SU-DHL-6 (cell line): ENCODE data around the gene ZNF726.
"Not testable (repeated sequence)": the region's sequence is repeated elsewhere in the genome, so short reads cannot be mapped to it uniquely, and the experiment has no call there.

ENCODE experiments used
- H2AFZ ChIP-seq: fragments of 200-600 bp; sonication (generic); 2 replicates; pipeline ENCODE4 v1.6.1; 2014; ENCODE audit warnings: low read depth, mild to moderate bottlenecking, moderate library complexity, mixed read lengths, antibody characterized with exemption, low read length; ENCODE audit not compliant: severe bottlenecking
- H3F3A ChIP-seq: fragments of 200-600 bp; shearing (Covaris generic); 2 replicates; pipeline ENCODE4 v1.6.0; 2016; ENCODE audit warnings: antibody characterized with exemption, mild to moderate bottlenecking; ENCODE audit not compliant: insufficient read depth
- H3K27ac ChIP-seq: fragments of 200-600 bp; sonication (generic); 2 replicates; pipeline ENCODE4 v1.5.1; 2016; ENCODE audit warnings: low read depth, mild to moderate bottlenecking, low read length, moderate library complexity, mixed read lengths
- H3K27me3 ChIP-seq: fragments of 200-600 bp; sonication (generic), shearing (Covaris generic); 2 replicates; pipeline ENCODE4 v1.6.0; 2014; ENCODE audit warnings: mild to moderate bottlenecking, low read length
- H3K36me3 ChIP-seq: fragments of 200-600 bp; sonication (generic); 2 replicates; pipeline ENCODE4 v1.6.1; 2014; ENCODE audit warnings: mild to moderate bottlenecking, low read length, mixed read lengths
- H3K4me2 ChIP-seq: fragments of 300-600, 200-600 bp; shearing (Covaris generic), sonication (generic); 2 replicates; pipeline ENCODE4 v1.6.0; 2014; ENCODE audit warnings: low read length, low read depth, mild to moderate bottlenecking; ENCODE audit not compliant: poor library complexity, severe bottlenecking
- H3K4me3 ChIP-seq: fragments of 200-600 bp; sonication (generic); 2 replicates; pipeline ENCODE4 v1.5.1; 2014; ENCODE audit warnings: antibody characterized with exemption, low read length, mild to moderate bottlenecking, mixed read lengths; ENCODE audit not compliant: insufficient read depth, poor library complexity, severe bottlenecking
- H3K79me2 ChIP-seq: fragments of 200-600 bp; sonication (generic); 2 replicates; pipeline ENCODE4 v1.6.1; 2014; ENCODE audit warnings: mild to moderate bottlenecking, low read length, moderate library complexity; ENCODE audit not compliant: insufficient read depth
- H3K9ac ChIP-seq: fragments of 200-600 bp; sonication (generic); 2 replicates; pipeline ENCODE4 v1.7.0; 2014; ENCODE audit warnings: mild to moderate bottlenecking, low read length
- H3K9me2 ChIP-seq: fragments of 200-600 bp; sonication (generic); replicated peaks from 2 replicates; pipeline ENCODE4 v1.6.1; 2014; ENCODE audit warnings: low read length; ENCODE audit not compliant: insufficient read depth
- H3K9me3 ChIP-seq: fragments of 200-600 bp; sonication (generic); 2 replicates; pipeline ENCODE4 v1.6.1; 2014; ENCODE audit warnings: low read length, mixed read lengths; ENCODE audit not compliant: insufficient read depth
- H4K20me1 ChIP-seq: fragments of 200-600 bp; sonication (generic); 2 replicates; pipeline ENCODE4 v1.6.1; 2014; ENCODE audit warnings: low read depth, mild to moderate bottlenecking, antibody characterized with exemption, low read length, moderate library complexity, mixed read lengths
- EZH2phosphoT487 ChIP-seq: fragments of 200-600 bp; sonication (generic), shearing (Covaris generic); conservative IDR thresholded peaks from 2 replicates; pipeline ENCODE4 v1.6.1; 2018; ENCODE audit warnings: mild to moderate bottlenecking, antibody characterized with exemption, low read length, moderate library complexity, mixed read lengths
- TF ChIP-seq, protein P1 (sequence below): fragments of 200-600 bp; sonication (generic); IDR thresholded peaks from one replicate; pipeline ENCODE4 v1.5.1; 2017; ENCODE audit warnings: antibody characterized with exemption, mild to moderate bottlenecking, low read length, moderate library complexity; ENCODE audit not compliant: insufficient read depth, poor library complexity, severe bottlenecking

Gene ZNF726

DNA sequence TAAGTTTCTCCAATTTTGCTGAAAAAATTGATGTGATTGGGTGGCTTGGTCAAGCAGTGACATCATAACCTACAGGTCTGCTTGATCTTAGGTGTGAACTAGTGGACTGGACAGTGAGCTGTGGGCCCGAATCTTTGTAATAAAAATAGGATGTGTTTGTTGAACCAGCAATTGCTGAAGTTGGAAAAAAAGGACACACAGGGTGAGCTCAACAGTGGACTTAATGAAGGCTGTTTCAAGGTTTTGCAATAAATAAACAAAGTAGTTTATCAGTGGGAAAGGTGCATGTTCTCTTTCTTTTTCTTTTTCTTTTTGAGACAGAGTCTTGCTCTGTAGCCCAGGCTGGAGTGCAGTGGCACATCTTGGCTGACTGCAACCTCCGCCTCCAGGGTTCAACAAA, 30.3 kb upstream of the ZNF726 start:
- Histone ChIP-seq H3K79me2 (no peaks in the 10 kb centered on the region), H2AFZ (no peak overlapping the region), H3K9ac (no peak overlapping the region), H4K20me1 (no peaks in the 10 kb centered on the region), H3K4me3 (no peak overlapping the region), H3K4me2 (no peak overlapping the region), H3K27ac (no peak overlapping the region), H3K9me3 (no peaks in the 10 kb centered on the region), H3F3A (no peaks in the 10 kb centered on the region), H3K27me3 (no peaks in the 10 kb centered on the region), H3K9me2 (no peaks in the 10 kb centered on the region), H3K36me3 (no peaks in the 10 kb centered on the region)
- TF ChIP-seq, protein P1, sequence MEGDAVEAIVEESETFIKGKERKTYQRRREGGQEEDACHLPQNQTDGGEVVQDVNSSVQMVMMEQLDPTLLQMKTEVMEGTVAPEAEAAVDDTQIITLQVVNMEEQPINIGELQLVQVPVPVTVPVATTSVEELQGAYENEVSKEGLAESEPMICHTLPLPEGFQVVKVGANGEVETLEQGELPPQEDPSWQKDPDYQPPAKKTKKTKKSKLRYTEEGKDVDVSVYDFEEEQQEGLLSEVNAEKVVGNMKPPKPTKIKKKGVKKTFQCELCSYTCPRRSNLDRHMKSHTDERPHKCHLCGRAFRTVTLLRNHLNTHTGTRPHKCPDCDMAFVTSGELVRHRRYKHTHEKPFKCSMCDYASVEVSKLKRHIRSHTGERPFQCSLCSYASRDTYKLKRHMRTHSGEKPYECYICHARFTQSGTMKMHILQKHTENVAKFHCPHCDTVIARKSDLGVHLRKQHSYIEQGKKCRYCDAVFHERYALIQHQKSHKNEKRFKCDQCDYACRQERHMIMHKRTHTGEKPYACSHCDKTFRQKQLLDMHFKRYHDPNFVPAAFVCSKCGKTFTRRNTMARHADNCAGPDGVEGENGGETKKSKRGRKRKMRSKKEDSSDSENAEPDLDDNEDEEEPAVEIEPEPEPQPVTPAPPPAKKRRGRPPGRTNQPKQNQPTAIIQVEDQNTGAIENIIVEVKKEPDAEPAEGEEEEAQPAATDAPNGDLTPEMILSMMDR, result no peak
- TF ChIP-seq EZH2phosphoT487, result no peak

DNA sequence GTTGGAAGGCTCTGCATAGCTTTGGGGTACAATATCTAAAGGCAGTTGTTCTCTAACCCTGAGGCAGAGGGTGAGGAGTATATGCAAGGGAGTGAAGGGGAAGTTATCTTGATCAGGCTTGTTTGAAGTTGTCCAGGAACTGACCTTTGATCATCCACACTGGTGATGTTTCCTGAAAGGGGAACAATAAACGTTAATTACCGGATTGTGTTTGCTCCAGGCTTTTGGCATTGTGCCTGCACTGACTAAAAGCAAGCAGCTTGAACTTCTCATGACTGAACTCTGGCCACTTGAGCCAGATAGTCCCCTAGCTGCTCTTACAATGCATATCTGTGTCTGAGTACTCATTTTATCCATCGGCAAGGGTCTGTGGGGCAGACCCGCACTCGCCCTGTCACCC, 27.0 kb upstream of the ZNF726 start:
- Histone ChIP-seq H2AFZ (no peak overlapping the region), H3K36me3 (no peaks in the 10 kb centered on the region), H3K79me2 (no peaks in the 10 kb centered on the region), H3K27me3 (no peaks in the 10 kb centered on the region), H3F3A (no peaks in the 10 kb centered on the region), H3K9me3 (no peaks in the 10 kb centered on the region), H3K27ac (no peak overlapping the region), H3K9ac (no peak overlapping the region), H3K4me2 (no peak overlapping the region), H3K9me2 (no peaks in the 10 kb centered on the region), H3K4me3 (no peak overlapping the region), H4K20me1 (no peaks in the 10 kb centered on the region)
- no peak for TF ChIP-seq EZH2phosphoT487

DNA sequence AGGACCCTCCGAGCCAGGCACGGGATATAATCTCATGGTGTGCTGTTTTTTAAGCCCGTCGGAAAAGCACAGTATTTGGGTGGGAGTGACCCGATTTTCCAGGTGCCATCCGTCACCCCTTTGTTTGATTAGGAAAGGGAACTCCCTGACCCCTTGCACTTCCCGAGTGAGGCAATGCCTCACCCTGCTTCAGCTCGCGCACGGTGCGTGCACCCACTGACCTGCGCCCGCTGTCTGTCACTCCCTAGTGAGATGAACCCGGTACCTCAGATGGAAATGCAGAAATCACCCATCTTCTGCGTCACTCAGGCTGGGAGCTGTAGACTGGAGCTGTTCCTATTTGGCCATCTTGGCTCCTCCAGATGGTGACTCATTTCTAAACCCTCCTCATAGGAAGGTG, 18.6 kb upstream of the ZNF726 start:
- not testable (repeated sequence) for H3K9ac ChIP-seq, H3K4me2 ChIP-seq, H3K79me2 ChIP-seq, H3K27ac ChIP-seq, H2AFZ ChIP-seq, H3K27me3 ChIP-seq, H3K36me3 ChIP-seq, H3F3A ChIP-seq, H3K9me2 ChIP-seq, H3K4me3 ChIP-seq, H3K9me3 ChIP-seq, H4K20me1 ChIP-seq

DNA sequence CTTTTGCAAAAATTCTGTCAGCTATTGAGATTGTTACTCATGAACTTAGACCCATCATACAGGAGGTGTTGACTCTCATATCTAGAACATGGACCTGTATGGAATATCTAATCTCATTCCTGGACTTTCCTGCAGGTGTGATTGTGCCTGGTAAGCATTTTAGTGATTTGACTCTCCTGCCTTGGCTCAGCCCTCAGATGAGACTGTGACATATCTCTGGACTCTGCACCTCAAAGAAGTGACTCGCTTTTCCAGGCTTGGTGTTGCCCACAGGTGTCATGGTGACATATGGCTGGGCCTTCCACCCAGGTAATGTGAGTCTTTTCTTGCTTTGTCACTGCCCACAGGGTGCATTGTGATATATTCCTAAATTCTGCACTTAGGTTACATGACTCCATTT, 17.8 kb upstream of the ZNF726 start:
- Histone ChIP-seq H2AFZ (no peak overlapping the region), H3K9ac (no peak overlapping the region), H3K36me3 (no peaks in the 10 kb centered on the region), H3K4me2 (no peak overlapping the region), H4K20me1 (no peaks in the 10 kb centered on the region), H3K4me3 (no peak overlapping the region), H3K27me3 (no peaks in the 10 kb centered on the region), H3K9me2 (no peaks in the 10 kb centered on the region), H3K27ac (no peak overlapping the region), H3K9me3 (no peaks in the 10 kb centered on the region), H3K79me2 (no peaks in the 10 kb centered on the region), H3F3A (no peaks in the 10 kb centered on the region)
- TF ChIP-seq, protein P1, result no peak
- no peak for TF ChIP-seq EZH2phosphoT487
